NOMO-1 (cell line): Measurements from ENCODE around the gene PITPNM1.

Experiments
- DNase-seq, 2 experiments: peaks; one replicate each; lab custom pipeline; 2025; ENCODE audit not compliant: unreplicated experiment in 2 of 2; lab: John Stamatoyannopoulos, UW

Gene PITPNM1

GRCh38 chr11:67448220-67448609, 56.9 kb downstream of the PITPNM1 start:
- DNase-seq: no peak

GRCh38 chr11:67445515-67445914, 59.6 kb downstream of the PITPNM1 start:
- DNase-seq: no peak

- no peak for DNase-seq
These were observed 62.4 kb downstream of the PITPNM1 start for GRCh38 chr11:67442504-67443404.
